Hepatocyte (in vitro differentiated cells): ENCODE measurements around the gene HOXC4.
A peak's percentile ranks its signal among the peaks of the same experiment; 100 is the strongest.

ENCODE experiments used
- EZH2 ChIP-seq: fragments of 200-600 bp; sonication (generic); IDR thresholded peaks from 2 replicates; pipeline ENCODE4 v1.6.1; 2016; ENCODE audit warnings: antibody characterized with exemption, mild to moderate bottlenecking, borderline replicate concordance
- EZH2phosphoT487 ChIP-seq: fragments of 200-600 bp; sonication (generic); IDR thresholded peaks from one replicate; pipeline ENCODE4 v1.6.1; 2018; ENCODE audit warnings: antibody characterized with exemption, mild to moderate bottlenecking, low read depth, moderate library complexity; ENCODE audit not compliant: unreplicated experiment, severe bottlenecking
- TF ChIP-seq, protein P1 (sequence below): fragments of 200-600 bp; sonication (generic); IDR thresholded peaks from 2 replicates; pipeline ENCODE4 v1.5.1; 2016; ENCODE audit warnings: antibody characterized with exemption, mild to moderate bottlenecking; ENCODE audit not compliant: poor library complexity

GRCh38 chr12:54053003-54053750 lies 458 bp upstream of the HOXC4 start:
- TF ChIP-seq, protein P1, sequence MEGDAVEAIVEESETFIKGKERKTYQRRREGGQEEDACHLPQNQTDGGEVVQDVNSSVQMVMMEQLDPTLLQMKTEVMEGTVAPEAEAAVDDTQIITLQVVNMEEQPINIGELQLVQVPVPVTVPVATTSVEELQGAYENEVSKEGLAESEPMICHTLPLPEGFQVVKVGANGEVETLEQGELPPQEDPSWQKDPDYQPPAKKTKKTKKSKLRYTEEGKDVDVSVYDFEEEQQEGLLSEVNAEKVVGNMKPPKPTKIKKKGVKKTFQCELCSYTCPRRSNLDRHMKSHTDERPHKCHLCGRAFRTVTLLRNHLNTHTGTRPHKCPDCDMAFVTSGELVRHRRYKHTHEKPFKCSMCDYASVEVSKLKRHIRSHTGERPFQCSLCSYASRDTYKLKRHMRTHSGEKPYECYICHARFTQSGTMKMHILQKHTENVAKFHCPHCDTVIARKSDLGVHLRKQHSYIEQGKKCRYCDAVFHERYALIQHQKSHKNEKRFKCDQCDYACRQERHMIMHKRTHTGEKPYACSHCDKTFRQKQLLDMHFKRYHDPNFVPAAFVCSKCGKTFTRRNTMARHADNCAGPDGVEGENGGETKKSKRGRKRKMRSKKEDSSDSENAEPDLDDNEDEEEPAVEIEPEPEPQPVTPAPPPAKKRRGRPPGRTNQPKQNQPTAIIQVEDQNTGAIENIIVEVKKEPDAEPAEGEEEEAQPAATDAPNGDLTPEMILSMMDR = no peak
- TF ChIP-seq EZH2phosphoT487 (no peak), EZH2 (peak; percentile 6)
